Thyroid gland (tissue), 4 donors: ENCODE data around the gene DNTT.

Experiments used
- CTCF ChIP-seq, 6 experiments: fragments of 200-600 bp in 3 of 6; fragments of 450-650 bp in 3 of 6; sonication (generic) in 3 of 6; IDR thresholded peaks; one replicate each; pipeline ENCODE4 v1.5.1; 2016 to 2019; ENCODE audit warnings: antibody characterized with exemption in 6 of 6, mild to moderate bottlenecking in 2 of 6, inconsistent platforms in 1 of 6, moderate library complexity in 1 of 6
- POLR2A ChIP-seq, 2 donors: fragments of 450-650 bp; IDR thresholded peaks; one replicate each; pipeline ENCODE4 v1.6.1; 2017; ENCODE audit warnings: antibody characterized with exemption in 2 of 2, mild to moderate bottlenecking in 2 of 2, moderate library complexity in 1 of 2

GRCh38 chr10:96341219-96342182 is 37.3 kb downstream of the DNTT start:
- TF ChIP-seq CTCF (IDR thresholded peaks at IDR 0.05) = no peak
- TF ChIP-seq POLR2A (IDR thresholded peaks at IDR 0.05) = no peak
